ENCODE measurements around the gene TAS2R38. TPM values are rescaled to one million over a fixed set of nuclear protein-coding genes. Genes with fewer than 3 reads are reported as not detected.
"Not testable (repeated sequence)": the region's sequence is repeated elsewhere in the genome, so short reads cannot be mapped to it uniquely, and the experiment has no call there.

TAS2R38 gene
- total RNA-seq (2014; rRNA removed; shearing (Covaris generic)): not detected in 2 replicates
- polyA plus RNA-seq (2015; cell fraction: cytosol; rRNA removed): not detected in 2 replicates
- 0.20 and 0.52 TPM in 2 replicates for polyA plus RNA-seq (2015; cell fraction: nucleus; rRNA removed)

DNA sequence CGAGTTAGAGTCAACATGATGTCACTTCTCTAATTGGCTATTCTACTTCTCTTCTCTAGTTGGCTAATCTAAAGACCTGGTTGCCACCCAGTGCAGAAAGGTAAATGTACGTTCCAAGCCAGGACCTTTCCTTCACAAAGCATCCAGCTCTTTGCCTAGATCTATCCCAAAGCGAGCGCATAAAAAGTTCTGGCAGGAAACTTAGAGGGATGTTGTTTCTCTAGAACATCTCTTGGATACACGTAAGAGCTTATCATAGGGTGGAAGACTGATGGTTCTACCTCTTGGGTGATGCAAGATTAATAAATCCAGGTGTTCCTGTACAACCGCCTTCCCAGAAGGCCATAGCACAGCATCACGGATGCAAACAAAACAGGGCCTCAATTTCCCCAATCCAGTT lies at the start of gene TAS2R38:
TAS2R38 (minus strand) TSS at position 101 of the 400 bp plus-strand sequence; CDS start at position 17, 84 bp downstream.
- no peak for DNase-seq (ENCODE audit: low read depth, low spot score)
- in situ Hi-C loops (cut with HindIII; ENCODE audit: low pct_unique_long_range_greater_than_20kb, low sequenced_read_pairs): no loop called here

DNA sequence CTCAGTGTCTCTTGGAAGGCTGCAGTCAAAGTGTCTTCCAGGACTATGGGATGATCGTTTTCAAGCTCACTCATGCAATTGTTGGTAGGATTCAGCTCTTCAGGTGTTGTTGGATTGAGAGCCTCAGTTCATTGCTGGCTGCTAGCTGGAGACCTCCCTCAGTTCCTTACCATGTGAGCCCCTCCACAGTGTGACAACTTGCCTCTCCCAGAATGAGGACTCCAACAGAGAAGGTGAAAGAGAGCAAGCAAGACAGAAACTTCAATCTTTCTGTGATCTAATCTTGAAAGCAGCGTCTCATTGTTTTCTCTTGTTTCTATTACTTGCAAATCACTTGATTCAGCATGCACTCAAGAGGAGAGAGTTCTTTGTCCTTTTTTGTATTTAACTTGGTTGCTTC lies 44.6 kb upstream of the TAS2R38 start:
- in situ Hi-C loops (cut with HindIII; ENCODE audit: low pct_unique_long_range_greater_than_20kb, low sequenced_read_pairs): no loop called here
- no peak for DNase-seq (ENCODE audit: low read depth, low spot score)

DNA sequence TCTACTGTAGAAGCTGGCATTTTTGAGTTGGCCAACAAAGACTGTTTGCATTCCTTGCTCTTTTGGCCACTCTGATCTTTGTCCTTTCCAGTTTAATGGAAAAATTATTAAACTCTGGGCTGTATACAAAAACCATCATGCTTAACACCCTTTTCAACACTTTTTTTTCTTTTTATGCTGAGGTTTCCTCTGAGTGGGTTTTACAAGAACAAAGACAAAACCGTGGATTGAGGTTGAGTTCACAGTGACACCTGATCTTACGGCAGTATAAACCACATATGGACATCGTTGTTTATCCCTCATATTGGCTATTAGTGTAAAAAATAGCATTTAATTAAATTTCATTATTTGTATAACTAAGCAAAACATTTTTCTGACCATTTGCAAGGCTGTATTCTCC lies 43.9 kb upstream of the TAS2R38 start:
- no peak for DNase-seq (ENCODE audit: low read depth, low spot score)
- in situ Hi-C loops (cut with HindIII; ENCODE audit: low pct_unique_long_range_greater_than_20kb, low sequenced_read_pairs): no loop called here

DNA sequence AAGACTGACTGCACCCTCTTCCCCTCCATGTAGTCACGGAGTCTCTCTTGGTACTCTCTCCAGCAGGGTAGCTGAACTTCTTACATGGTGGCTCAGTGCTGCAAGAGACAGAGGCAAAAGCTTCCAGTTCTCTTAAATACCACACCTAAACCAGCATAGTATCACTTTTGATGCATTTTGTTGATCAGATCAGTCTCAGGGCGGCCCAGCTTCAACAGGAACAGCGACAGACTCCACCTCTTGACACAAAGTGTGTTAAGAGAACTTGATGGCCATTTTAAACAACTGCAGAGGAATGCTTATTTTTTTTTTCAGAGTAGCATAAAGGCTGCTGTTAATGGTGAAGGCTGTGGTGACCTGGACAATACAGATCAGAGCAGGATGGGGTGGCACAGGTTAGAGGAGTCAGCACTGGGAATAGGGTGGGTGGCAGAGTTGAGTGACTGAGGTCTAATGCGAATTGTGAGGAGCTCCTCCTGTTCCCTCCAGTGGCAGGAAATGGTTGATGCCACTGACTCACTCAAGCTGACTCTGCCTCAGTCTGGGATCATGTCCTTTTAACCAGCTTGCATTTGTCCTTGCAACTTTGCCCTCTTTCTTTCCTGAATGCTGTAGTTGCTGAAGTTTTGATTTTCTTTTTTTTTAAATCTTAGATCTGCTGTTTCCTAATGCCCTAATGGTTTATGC lies 39.4 kb upstream of the TAS2R38 start:
- in situ Hi-C loops (cut with HindIII; ENCODE audit: low pct_unique_long_range_greater_than_20kb, low sequenced_read_pairs): no loop called here
- DNase-seq (ENCODE audit: low read depth, low spot score): peak; percentile 28

DNA sequence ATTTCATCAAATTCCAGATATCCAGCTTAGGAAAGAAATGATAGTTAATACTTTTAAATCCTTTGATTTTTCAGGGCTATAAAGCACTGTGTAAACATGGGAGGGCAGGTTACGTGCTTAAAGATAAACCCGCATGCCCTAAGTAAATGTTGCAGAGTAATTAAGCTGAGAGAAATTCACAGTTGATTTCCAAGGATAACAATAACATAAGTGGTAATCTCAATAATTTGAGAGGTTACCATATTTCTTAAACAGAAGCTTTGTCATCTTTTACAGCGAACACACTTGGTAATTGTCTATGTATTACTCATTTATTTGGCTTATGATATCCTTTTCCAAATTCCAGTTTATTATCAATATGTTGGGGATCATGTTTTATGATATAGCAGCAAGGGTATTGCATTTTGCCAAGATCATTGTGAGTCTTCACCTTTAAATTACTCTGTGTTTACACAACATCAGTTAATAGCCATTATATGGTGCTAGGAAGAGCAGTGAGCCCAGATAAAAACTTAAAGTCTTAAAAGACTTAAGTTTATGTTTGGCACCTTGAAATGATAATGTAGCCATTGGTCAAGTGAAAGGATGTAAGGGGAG lies 37.5 kb upstream of the TAS2R38 start:
- in situ Hi-C loops (cut with HindIII; ENCODE audit: low pct_unique_long_range_greater_than_20kb, low sequenced_read_pairs): no loop called here
- no peak for DNase-seq (ENCODE audit: low read depth, low spot score)

DNA sequence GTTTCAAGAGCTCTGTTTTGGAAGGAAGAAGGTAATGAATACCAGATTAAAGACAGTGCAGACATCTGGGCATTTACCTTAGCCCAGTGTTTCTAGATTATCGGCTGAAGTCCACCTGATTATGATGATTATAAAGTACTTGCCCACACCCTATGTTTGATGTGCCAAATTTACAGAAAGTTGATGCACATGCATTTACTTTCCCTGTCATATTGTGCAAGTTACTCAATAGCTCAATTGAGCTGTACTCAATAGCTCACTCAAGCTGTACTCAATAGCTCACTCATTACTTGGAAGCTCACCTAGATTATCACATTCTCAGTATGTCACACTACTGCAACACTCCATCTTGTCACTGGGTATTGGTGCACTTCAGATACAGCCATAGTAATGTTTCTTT lies 35.6 kb upstream of the TAS2R38 start:
- no peak for DNase-seq (ENCODE audit: low read depth, low spot score)
- in situ Hi-C loops (cut with HindIII; ENCODE audit: low pct_unique_long_range_greater_than_20kb, low sequenced_read_pairs): no loop called here

DNA sequence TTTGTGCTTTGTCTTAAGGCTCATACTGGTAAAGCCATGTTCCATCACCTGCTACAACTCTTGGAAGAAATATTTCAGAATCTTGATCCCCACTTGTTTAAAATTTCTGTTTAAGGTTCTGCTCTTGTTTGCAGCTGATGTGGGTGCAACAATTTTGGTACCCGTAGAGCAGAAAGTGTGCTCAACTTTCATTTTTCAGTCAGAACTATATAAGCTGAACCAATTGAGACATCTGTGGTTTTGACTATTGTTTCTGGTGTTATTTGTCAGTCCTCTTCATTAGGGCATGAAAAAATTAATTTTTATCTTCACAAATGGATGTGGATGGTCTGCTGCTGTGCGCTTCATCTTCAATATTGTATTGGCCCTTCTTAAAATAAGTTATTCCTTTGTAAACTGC lies 33.0 kb upstream of the TAS2R38 start:
- in situ Hi-C loops (cut with HindIII; ENCODE audit: low pct_unique_long_range_greater_than_20kb, low sequenced_read_pairs): no loop called here

DNA sequence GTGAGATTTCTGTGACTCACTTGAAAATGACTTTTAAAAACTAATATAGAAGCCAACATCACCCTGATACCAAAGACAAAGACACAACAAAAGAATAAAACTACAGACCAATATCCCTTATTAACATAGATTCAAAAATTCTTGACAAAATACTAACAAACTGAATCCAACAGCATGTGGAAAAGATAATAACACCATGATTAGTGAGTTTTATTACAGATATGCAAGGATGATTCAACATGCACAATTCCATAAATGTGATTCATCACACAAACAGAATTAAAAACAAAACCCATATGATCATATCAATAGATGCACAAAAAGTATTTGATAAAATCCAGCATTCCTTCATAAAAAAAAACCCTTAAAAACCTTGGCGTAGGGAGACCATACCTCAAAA lies 28.6 kb upstream of the TAS2R38 start:
- in situ Hi-C loops (cut with HindIII; ENCODE audit: low pct_unique_long_range_greater_than_20kb, low sequenced_read_pairs): no loop called here
- no peak for DNase-seq (ENCODE audit: low read depth, low spot score)

More for the DNA sequence above, 33.0 kb upstream of the TAS2R38 start:
- no peak for DNase-seq (ENCODE audit: low read depth, low spot score)

DNA sequence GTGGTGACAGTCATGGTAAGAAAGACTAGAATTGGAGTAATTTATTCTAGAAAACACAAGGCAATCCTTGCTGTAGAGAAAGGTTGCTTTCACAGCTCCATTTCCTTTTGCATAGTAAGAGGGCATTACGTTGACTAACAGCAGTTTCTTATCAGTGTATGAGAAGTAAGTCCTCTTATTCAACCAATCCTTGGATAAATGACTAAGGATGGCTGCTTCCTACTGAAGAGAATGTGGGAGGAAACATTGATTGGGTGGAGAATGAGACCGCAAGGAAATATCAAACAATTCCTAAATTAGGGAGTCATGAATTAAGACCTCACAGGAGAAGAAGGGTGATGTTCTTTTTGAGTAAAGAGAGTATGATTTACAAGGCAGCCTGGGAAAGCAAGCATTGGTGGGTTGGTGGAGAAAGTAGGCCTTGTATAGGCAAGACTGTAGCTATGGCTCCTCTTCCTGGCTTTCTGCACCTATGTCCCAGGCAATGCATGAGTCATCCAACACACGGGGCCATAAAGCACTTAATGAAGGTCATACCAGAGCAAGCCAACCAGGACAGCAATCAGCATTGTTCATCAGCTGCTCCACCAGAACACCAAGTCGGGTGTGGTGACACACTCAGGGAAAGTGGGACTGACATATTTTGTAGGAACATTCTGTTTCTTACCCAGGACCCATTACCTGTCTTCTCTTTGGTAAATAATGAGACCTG lies 27.7 kb upstream of the TAS2R38 start:
- in situ Hi-C loops (cut with HindIII; ENCODE audit: low pct_unique_long_range_greater_than_20kb, low sequenced_read_pairs): no loop called here
- no peak for DNase-seq (ENCODE audit: low read depth, low spot score)

DNA sequence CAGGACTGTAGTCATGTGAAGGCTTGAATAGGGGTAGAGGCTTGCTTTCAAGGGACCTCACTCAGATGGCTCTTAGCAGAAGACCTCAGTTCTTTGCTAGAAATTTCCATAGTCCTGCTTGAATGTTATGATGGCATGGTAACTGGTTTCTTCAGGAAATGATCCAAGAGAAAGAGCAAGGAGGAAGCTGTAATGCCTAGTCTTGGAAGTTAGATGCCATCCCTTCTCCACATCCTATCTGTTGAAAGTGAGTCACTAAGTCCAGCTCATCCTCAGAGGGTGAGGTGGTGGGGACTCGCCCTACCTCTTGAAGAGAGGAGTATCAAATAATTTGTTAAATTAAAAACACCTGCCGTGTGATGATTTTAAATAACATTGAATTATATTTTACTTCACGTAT lies 26.7 kb upstream of the TAS2R38 start:
- DNase-seq (ENCODE audit: low read depth, low spot score): no peak
- in situ Hi-C loops (cut with HindIII; ENCODE audit: low pct_unique_long_range_greater_than_20kb, low sequenced_read_pairs): no loop called here

DNA sequence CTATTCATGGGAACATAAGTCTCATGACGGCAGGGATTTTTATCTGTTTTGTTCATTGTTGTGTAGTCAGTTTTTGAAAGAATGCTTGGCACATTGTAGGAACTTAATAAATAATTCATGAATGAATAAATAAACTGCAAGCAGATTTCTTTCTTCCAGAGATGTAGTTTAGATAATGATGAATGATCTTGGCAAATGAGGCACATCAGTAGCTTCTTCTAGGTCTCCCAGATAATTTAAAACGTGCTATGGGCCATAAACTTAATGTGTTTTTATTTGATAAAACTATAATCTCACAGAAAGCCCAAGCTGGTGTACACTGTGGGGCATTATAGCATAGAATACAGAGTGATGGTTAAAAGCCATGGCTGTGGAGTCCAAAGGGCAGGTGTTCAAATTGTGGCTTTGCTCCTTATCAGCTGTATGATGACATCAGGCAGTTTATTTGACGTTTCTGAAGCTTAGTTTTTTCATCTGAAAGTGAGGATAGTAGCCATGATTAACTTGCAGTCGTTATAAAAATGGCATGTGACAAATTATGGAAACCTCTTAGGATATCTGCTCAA lies 25.6 kb upstream of the TAS2R38 start:
- in situ Hi-C loops (cut with HindIII; ENCODE audit: low pct_unique_long_range_greater_than_20kb, low sequenced_read_pairs): no loop called here

DNA sequence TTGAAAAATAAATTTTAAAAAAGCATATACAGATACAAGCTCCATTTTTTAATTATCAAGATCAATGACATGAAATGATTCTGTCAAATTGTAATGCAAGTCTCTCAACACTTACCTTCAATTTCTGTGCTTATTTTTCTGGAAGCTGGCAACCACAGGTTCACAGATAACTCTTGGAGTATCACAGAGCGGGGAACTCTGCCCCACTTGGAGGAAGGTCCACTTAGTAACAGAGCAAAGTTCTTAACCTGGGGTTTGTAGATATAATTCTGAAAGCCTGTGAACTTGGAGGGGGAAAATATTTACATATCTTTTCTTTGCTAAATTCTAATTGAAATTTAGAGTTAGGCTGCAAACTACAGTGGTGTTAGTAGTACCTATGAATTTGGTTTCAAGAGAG lies 19.8 kb upstream of the TAS2R38 start:
- DNase-seq (ENCODE audit: low read depth, low spot score): no peak
- in situ Hi-C loops (cut with HindIII; ENCODE audit: low pct_unique_long_range_greater_than_20kb, low sequenced_read_pairs): no loop called here

More for the DNA sequence above, 25.6 kb upstream of the TAS2R38 start:
- no peak for DNase-seq (ENCODE audit: low read depth, low spot score)

DNA sequence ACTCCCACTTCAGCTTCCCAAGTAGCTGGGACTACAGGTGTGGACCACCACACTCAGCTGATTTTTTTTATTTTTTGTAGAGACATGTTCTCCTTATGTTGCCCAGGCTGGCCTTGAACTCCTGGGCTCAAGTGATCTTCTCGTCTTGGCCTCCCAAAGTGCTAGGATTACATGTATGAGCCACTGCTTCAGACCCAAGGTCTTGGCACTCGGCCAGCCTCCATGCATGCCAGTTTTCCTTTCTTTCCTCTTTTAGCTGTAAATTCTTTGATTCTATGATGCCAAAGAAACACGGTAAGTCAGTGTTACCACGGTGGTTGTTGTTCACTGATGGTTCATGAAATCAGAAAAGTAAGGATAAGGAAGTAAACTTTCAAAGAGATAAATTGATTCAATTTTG lies 19.1 kb upstream of the TAS2R38 start:
- DNase-seq (ENCODE audit: low read depth, low spot score): no peak
- in situ Hi-C loops (cut with HindIII; ENCODE audit: low pct_unique_long_range_greater_than_20kb, low sequenced_read_pairs): no loop called here

DNA sequence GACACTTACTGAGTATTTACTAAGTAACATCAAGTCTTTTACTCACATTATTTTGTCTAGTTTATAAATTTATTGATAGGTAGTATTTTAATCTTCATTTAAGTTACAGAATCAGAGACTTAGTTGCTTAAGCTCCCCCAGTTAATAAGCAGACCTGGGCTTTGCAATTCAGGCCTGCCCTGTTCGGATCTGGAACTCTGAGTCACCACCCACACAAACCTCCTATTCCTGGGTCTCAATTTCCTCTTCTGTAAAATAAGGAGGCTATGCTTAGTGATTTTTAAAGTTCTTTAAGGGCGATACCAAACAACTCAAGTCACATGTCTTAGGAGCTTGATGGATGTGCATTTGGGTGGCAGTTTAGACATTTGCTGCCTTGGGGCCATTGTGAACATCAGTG lies 18.6 kb upstream of the TAS2R38 start:
- in situ Hi-C loops (cut with HindIII; ENCODE audit: low pct_unique_long_range_greater_than_20kb, low sequenced_read_pairs): no loop called here
- DNase-seq (ENCODE audit: low read depth, low spot score): no peak

DNA sequence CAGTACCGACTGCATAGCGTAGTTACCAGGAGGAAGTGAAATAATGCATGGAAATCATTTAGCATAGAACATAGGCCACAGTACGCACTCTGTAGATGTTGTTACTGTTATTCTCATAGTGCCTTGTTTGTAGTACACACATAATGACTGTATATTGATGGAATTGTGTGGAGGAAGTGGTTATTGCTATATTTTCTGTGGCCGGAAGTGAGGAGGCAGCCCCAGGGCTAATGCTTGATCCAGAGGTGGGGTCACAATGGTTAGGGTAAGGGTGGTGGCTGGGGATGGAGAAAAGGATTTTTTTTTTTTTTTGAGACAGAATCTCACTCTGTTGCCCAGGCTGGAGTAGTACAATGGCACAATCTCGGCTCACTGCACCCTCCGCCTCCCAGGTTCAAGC lies 17.6 kb upstream of the TAS2R38 start:
- in situ Hi-C loops (cut with HindIII; ENCODE audit: low pct_unique_long_range_greater_than_20kb, low sequenced_read_pairs): no loop called here
- no peak for DNase-seq (ENCODE audit: low read depth, low spot score)

DNA sequence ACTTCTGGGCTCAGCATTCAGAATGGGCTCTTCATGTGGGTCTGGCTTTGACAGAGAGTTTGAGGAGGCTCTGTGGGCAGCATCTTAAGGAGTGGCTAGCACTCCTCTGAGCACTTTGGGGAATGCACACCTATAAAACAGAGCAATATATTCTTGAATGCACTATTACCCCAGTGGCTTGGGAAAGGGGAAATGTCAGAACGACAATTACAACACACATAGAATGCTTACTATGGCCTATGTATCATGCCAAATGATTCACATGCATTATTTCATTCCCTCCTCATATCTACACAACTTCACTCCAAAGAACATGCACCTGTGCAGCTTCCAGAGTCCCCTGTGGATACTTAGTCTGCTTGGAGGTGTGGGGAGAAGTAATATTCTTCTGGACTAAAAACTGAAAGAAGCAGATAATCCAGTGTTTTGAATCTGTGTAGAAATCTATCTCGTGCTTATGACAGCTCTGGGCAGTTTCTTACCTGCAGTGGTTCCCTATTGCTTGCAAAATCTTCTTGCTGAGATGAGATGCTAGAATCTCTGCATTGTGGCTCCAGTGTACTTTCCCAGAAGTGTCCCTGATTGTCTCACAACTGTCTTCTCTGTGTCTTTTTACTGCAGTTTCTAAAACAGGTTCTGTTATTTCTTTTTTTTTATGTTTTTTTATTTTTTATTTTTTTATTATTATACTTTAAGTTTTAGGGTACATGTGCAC lies 16.6 kb upstream of the TAS2R38 start:
- in situ Hi-C loops (cut with HindIII; ENCODE audit: low pct_unique_long_range_greater_than_20kb, low sequenced_read_pairs): no loop called here
- DNase-seq (ENCODE audit: low read depth, low spot score): no peak

DNA sequence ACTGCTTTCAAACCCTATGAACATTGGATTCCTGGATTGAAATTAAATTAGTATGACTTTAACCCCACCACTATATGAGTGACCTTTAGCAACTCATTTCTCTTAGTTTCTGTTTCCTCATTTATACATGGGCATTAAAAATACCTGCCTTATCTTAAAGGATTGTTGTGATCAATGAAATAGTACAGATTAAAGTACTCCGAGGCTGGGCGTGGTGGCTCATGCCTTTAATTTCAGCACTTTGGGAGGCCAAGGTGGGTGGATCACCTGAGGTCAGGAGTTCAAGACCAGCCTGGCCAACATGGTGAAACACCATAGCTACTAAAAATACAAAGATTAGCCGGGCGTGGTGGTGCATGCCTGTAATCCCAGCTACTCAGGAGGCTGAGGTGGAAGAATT lies 14.2 kb upstream of the TAS2R38 start:
- in situ Hi-C loops (cut with HindIII; ENCODE audit: low pct_unique_long_range_greater_than_20kb, low sequenced_read_pairs); DNase-seq (ENCODE audit: low read depth, low spot score): not testable (repeated sequence)

DNA sequence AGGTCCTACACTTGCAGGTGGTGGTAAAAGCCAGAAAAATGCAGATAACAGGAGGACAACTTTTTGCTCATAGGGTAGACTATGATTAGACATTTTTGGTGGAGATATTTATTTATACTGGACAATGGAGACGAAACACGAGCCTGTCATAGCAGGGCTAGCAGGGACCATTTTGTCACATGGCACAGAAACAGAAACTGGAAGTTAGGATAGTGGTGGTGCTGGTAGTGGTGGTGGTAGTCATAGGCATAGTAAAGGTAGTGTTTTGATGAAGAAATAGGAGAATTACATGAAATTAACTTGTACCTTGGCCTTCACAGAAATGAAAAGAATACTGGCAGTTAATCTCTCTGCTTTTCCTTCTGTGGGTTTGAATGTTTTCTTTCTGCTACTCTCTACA lies 13.3 kb upstream of the TAS2R38 start:
- in situ Hi-C loops (cut with HindIII; ENCODE audit: low pct_unique_long_range_greater_than_20kb, low sequenced_read_pairs): no loop called here
- no peak for DNase-seq (ENCODE audit: low read depth, low spot score)
